Measurements from ENCODE around the gene ADAP1. TPM values are rescaled to one million over a fixed set of nuclear protein-coding genes. Genes with fewer than 3 reads are reported as not detected.

Gene ADAP1
- total RNA-seq, 1 experiment from 2014 or later = 31.2 TPM

DNA sequence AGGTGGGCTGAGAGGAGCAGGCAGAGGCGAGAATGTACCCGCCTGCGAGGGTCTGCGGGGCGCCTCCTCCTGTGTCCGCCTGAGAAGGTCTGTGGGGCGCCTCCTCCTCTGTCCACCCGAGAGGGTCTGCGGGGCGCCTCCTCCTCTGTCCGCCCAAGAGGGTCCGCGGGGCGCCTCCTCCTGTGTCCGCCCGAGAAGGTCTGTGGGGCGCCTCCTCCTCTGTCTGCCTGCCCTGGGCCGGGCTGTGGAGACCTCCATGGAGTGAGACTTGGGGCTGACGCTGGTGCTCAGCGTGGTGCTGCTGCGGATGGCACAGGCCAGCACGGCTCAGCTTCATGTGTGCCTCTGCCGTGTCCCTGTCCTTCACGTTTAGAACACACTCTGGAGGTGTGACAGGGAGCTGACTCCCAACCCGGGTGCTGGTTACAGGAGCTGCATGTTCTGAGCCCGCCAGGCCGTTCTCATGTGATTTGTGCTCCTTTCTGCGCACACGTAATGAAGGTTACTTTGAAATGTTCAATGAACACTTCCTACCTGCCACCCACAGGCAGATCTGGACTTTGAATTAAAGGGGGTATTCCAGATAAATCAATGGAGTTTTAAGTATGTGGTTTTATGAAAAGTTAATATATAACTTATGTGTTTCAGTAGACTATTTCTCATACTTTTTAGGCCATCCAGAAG lies 98.7 kb downstream of the ADAP1 start:
- intact Hi-C loops (cut with micrococcal nuclease) = no loop called here
- DNase-seq = no peak
- Histone ChIP-seq H3K79me2 (ENCODE audit: low read length) (no peaks in the 10 kb centered on the region), H3K4me3 (ENCODE audit: low read length) (no peak overlapping the region), H3K27me3 (ENCODE audit: low read length) (no peaks in the 10 kb centered on the region), H3K4me1 (ENCODE audit: insufficient read depth, low read length) (no peaks in the 10 kb centered on the region), H3F3A (ENCODE audit: low read length, unreplicated experiment) (no peaks in the 10 kb centered on the region), H4K20me1 (ENCODE audit: low read length) (no peaks in the 10 kb centered on the region), H3K36me3 (ENCODE audit: low read depth, low read length) (peaks cover 39% of the 10 kb centered on the region), H3K9me2 (replicated peaks; ENCODE audit: low read length) (no peaks in the 10 kb centered on the region), H3K9ac (ENCODE audit: low read length) (no peak overlapping the region), H2AFZ (ENCODE audit: low read length) (no peak overlapping the region), H3K9me3 (ENCODE audit: low read length) (no peaks in the 10 kb centered on the region), H3K4me2 (ENCODE audit: low read length) (no peak overlapping the region), H3K27ac (ENCODE audit: low read length) (no peak overlapping the region)
- TF ChIP-seq, protein P1, sequence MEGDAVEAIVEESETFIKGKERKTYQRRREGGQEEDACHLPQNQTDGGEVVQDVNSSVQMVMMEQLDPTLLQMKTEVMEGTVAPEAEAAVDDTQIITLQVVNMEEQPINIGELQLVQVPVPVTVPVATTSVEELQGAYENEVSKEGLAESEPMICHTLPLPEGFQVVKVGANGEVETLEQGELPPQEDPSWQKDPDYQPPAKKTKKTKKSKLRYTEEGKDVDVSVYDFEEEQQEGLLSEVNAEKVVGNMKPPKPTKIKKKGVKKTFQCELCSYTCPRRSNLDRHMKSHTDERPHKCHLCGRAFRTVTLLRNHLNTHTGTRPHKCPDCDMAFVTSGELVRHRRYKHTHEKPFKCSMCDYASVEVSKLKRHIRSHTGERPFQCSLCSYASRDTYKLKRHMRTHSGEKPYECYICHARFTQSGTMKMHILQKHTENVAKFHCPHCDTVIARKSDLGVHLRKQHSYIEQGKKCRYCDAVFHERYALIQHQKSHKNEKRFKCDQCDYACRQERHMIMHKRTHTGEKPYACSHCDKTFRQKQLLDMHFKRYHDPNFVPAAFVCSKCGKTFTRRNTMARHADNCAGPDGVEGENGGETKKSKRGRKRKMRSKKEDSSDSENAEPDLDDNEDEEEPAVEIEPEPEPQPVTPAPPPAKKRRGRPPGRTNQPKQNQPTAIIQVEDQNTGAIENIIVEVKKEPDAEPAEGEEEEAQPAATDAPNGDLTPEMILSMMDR (conservative IDR thresholded peaks at IDR 0.05; ENCODE audit: low read depth, low read length) = no peak
- TF ChIP-seq EZH2 (IDR thresholded peaks at IDR 0.05; ENCODE audit: low read length, unreplicated experiment) = no peak
- TF ChIP-seq EZH2phosphoT487 (IDR thresholded peaks at IDR 0.05; ENCODE audit: borderline replicate concordance, low read length) = no peak
- BruUV-seq (replicated peaks) = no TSS peak
- ChIA-PET POLR2A (ENCODE audit: unreplicated experiment) (no interaction called here), CTCF (no interaction called here)
- no peak for ATAC-seq

DNA sequence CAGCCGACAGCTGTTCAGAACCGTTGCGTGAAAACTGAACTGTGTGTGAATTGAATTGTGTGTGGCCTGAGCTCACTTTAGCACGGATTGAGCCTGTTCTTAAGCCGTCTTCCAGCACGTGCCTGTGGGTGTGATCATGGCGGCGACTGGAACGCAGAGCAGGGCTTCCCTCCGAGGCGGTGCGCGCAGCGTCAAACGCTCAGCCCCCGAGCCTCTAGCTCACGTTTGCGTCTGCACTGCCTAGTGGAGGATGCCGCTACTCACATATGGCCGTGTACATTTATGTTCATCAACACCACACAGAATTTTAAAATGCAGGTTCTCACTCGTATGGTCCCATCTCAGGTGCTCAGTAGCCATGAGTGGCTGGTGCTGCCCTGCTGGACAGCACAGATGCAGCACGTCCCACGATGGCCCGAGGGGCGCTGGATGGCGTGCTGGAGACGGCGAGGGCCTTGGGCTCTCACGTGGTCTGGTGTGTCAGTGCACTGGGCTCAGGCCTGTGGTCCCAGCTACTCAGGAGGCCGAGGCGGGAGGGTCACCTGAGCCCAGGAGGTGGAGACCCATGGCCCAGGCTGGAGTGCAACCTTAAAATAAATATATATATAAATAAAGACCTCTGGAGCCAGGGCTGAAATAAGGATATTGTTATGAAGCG lies 100.2 kb downstream of the ADAP1 start:
- no peaks in the 10 kb centered on the region for H3K9me3 ChIP-seq (ENCODE audit: low read length)
- no peak overlapping the region for H3K4me3 ChIP-seq (ENCODE audit: low read length)
- H3K36me3 ChIP-seq (ENCODE audit: low read depth, low read length) = peaks cover 29% of the 10 kb centered on the region
- H3K4me2 ChIP-seq (ENCODE audit: low read length) = no peak overlapping the region
- no TSS peak for BruUV-seq (replicated peaks)
- H3K27me3 ChIP-seq (ENCODE audit: low read length) = no peaks in the 10 kb centered on the region
- ChIA-PET POLR2A (ENCODE audit: unreplicated experiment) (no interaction called here), CTCF (no interaction called here)
- no peak overlapping the region for H3K9ac ChIP-seq (ENCODE audit: low read length)
- intact Hi-C loops (cut with micrococcal nuclease) = no loop called here
- no peaks in the 10 kb centered on the region for H3K4me1 ChIP-seq (ENCODE audit: insufficient read depth, low read length)
- ATAC-seq (no peak), DNase-seq (no peak)
- no peaks in the 10 kb centered on the region for H3F3A ChIP-seq (ENCODE audit: low read length, unreplicated experiment)
- H3K9me2 ChIP-seq (replicated peaks; ENCODE audit: low read length) = no peaks in the 10 kb centered on the region
- H3K79me2 ChIP-seq (ENCODE audit: low read length) = no peaks in the 10 kb centered on the region
- no peak overlapping the region for H3K27ac ChIP-seq (ENCODE audit: low read length)
- TF ChIP-seq EZH2 (IDR thresholded peaks at IDR 0.05; ENCODE audit: low read length, unreplicated experiment) (no peak), EZH2phosphoT487 (IDR thresholded peaks at IDR 0.05; ENCODE audit: borderline replicate concordance, low read length) (no peak)
- TF ChIP-seq, protein P1 (conservative IDR thresholded peaks at IDR 0.05; ENCODE audit: low read depth, low read length) = no peak
- no peak overlapping the region for H2AFZ ChIP-seq (ENCODE audit: low read length)
- H4K20me1 ChIP-seq (ENCODE audit: low read length) = no peaks in the 10 kb centered on the region

All from PC-3 (cell line).